PFSK-1 (cell line): Measurements from ENCODE around the gene IL1RAPL2.

Source experiments
- POLR2AphosphoS5 ChIP-seq: IDR thresholded peaks from 2 replicates; pipeline ENCODE4 v1.6.1; 2012; ENCODE audit warnings: low read depth, mild to moderate bottlenecking, control low read depth, low read length, moderate library complexity
- SIN3A ChIP-seq: IDR thresholded peaks from 2 replicates; pipeline ENCODE4 v1.6.1; 2012; ENCODE audit warnings: mild to moderate bottlenecking, low read length, moderate library complexity, borderline replicate concordance; ENCODE audit not compliant: insufficient read depth
- TAF1 ChIP-seq: IDR thresholded peaks from 2 replicates; pipeline ENCODE4 v1.6.1; 2012; ENCODE audit warnings: low read length, control low read depth, borderline replicate concordance; ENCODE audit not compliant: insufficient read depth
- TF ChIP-seq, protein P1 (sequence below), 2 experiments: IDR thresholded peaks; 2 replicates each; pipeline versions ENCODE4 v1.6.1 to v1.8.0; 2011 to 2012; ENCODE audit warnings: low read depth in 2 of 2, low read length in 2 of 2, control low read depth in 1 of 2, inconsistent platforms in 1 of 2, mild to moderate bottlenecking in 1 of 2, moderate library complexity in 1 of 2; ENCODE audit not compliant: insufficient read depth in 1 of 2

- TF ChIP-seq POLR2AphosphoS5: no peak
- TF ChIP-seq TAF1: no peak
- TF ChIP-seq SIN3A: no peak
- TF ChIP-seq, protein P1, sequence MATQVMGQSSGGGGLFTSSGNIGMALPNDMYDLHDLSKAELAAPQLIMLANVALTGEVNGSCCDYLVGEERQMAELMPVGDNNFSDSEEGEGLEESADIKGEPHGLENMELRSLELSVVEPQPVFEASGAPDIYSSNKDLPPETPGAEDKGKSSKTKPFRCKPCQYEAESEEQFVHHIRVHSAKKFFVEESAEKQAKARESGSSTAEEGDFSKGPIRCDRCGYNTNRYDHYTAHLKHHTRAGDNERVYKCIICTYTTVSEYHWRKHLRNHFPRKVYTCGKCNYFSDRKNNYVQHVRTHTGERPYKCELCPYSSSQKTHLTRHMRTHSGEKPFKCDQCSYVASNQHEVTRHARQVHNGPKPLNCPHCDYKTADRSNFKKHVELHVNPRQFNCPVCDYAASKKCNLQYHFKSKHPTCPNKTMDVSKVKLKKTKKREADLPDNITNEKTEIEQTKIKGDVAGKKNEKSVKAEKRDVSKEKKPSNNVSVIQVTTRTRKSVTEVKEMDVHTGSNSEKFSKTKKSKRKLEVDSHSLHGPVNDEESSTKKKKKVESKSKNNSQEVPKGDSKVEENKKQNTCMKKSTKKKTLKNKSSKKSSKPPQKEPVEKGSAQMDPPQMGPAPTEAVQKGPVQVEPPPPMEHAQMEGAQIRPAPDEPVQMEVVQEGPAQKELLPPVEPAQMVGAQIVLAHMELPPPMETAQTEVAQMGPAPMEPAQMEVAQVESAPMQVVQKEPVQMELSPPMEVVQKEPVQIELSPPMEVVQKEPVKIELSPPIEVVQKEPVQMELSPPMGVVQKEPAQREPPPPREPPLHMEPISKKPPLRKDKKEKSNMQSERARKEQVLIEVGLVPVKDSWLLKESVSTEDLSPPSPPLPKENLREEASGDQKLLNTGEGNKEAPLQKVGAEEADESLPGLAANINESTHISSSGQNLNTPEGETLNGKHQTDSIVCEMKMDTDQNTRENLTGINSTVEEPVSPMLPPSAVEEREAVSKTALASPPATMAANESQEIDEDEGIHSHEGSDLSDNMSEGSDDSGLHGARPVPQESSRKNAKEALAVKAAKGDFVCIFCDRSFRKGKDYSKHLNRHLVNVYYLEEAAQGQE (IDR thresholded peaks at IDR 0.05; ENCODE audit: insufficient read depth in 1 of 2, low read depth in 2 of 2, low read length in 2 of 2): no peak
Observed at GRCh38 chrX:104621781-104622180, 55.8 kb downstream of the IL1RAPL2 start.
